HG02642 (cell line): ENCODE data around the gene PCDHA6.
"Not testable (repeated sequence)": the region's sequence is repeated elsewhere in the genome, so short reads cannot be mapped to it uniquely, and the experiment has no call there.

ENCODE experiments used
- ATAC-seq: cut with Tn5 transposase; IDR thresholded peaks from one replicate; pipeline ENCODE4 v1.9.1; 2021; ENCODE audit warnings: mild to moderate bottlenecking; ENCODE audit not compliant: unreplicated experiment, poor library complexity

Gene PCDHA6

DNA sequence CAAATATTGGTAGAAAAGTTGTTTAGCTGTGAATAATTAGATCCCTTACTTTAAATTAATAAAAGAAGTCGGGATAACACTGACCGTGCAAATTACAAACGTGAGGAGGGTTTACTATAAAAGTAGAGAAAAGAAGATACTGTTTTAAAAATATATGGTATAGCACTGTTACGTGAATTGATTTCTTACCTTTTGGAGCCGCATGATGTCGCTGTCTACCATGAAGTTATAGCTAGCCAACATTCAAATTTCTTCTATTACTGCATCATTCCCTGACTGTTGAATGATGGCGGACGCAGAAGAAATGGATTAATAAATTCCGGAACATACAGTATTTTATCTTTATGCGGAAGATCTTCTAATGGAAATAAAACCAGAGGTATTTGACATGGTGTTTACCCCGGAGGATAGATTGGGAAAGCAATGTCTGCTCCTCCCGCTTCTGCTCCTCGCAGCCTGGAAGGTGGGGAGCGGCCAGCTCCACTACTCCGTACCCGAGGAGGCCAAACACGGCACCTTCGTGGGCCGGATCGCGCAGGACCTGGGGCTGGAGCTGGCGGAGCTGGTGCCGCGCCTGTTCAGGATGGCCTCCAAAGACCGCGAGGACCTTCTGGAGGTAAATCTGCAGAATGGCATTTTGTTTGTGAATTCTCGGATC, at the start of gene PCDHA6:
TSS of gene PCDHA6 (plus strand) at position 257 of the 658 bp plus-strand sequence. CDS start at position 389, 132 bp downstream.
- no peak for ATAC-seq

GRCh38 chr5:140780512-140780911, 47.2 kb upstream of the PCDHA6 start:
- ATAC-seq, result no peak

GRCh38 chr5:140785905-140786686, 41.7 kb upstream of the PCDHA6 start, which contains the start of gene PCDHA1:
Gene PCDHA1, plus strand, starts transcription at chr5:140786140.
- no peak for ATAC-seq

DNA sequence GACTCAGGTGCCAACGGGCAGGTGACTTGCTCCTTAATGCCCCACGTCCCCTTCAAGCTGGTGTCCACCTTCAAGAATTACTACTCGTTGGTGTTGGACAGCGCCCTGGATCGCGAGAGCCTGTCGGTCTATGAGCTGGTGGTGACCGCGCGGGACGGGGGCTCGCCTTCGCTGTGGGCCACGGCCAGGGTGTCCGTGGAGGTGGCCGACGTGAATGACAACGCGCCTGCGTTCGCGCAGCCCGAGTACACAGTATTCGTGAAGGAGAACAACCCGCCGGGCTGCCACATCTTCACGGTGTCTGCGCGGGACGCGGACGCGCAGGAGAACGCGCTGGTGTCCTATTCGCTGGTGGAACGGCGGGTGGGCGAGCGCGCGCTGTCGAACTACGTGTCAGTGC, 40.3 kb upstream of the PCDHA6 start:
- ATAC-seq, result not testable (repeated sequence)

DNA sequence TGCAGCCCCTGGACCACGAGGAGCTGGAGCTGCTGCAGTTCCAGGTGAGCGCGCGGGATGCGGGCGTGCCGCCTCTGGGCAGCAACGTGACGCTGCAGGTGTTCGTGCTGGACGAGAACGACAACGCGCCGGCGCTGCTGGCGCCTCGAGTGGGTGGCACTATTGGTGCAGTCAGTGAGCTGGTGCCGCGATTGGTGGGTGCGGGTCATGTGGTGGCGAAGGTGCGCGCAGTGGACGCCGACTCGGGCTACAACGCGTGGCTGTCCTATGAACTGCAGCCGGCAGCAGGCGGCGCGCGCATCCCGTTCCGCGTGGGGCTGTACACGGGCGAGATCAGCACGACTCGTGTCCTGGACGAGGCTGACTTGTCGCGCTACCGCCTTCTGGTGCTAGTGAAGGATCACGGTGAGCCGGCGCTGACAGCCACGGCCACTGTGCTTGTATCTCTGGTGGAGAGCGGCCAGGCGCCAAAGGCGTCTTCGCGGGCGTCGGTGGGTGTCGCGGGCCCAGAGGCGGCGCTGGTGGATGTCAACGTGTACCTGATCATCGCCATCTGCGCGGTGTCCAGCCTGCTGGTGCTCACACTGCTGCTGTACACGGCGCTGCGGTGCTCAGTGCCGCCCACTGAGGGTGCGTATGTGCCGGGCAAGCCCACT, 39.8 kb upstream of the PCDHA6 start:
- not testable (repeated sequence) for ATAC-seq

GRCh38 chr5:140791089-140791488, 36.7 kb upstream of the PCDHA6 start:
- ATAC-seq, result no peak

- no peak for ATAC-seq
Observed at GRCh38 chr5:140794595-140795258, 33.0 kb upstream of the PCDHA6 start, which contains the start of gene PCDHA2. Gene PCDHA2, plus strand, starts transcription at chr5:140794852.

DNA sequence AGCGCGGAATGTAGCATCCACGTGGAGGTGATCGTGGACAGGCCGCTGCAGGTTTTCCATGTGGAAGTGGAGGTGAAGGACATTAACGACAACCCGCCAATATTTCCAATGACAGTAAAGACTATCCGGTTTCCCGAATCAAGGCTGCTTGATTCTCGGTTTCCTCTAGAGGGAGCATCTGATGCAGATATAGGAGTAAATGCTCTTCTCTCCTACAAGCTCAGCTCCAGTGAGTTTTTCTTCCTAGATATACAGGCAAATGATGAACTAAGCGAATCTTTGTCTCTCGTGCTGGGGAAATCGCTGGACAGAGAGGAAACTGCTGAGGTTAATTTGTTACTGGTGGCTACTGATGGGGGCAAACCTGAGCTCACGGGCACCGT, 32.5 kb upstream of the PCDHA6 start:
- ATAC-seq, result no peak

GRCh38 chr5:140796072-140796717, 31.6 kb upstream of the PCDHA6 start:
- not testable (repeated sequence) for ATAC-seq

DNA sequence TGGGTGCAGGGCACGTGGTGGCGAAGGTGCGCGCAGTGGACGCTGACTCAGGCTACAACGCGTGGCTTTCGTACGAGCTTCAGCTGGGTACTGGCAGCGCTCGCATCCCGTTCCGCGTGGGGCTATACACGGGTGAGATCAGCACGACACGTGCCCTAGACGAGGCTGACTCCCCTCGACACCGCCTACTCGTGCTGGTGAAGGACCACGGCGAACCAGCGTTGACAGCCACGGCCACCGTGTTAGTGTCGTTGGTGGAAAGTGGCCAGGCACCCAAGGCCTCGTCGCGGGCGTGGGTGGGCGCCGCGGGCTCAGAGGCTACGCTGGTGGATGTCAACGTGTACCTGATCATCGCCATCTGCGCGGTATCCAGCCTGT, 31.1 kb upstream of the PCDHA6 start:
- no peak for ATAC-seq

DNA sequence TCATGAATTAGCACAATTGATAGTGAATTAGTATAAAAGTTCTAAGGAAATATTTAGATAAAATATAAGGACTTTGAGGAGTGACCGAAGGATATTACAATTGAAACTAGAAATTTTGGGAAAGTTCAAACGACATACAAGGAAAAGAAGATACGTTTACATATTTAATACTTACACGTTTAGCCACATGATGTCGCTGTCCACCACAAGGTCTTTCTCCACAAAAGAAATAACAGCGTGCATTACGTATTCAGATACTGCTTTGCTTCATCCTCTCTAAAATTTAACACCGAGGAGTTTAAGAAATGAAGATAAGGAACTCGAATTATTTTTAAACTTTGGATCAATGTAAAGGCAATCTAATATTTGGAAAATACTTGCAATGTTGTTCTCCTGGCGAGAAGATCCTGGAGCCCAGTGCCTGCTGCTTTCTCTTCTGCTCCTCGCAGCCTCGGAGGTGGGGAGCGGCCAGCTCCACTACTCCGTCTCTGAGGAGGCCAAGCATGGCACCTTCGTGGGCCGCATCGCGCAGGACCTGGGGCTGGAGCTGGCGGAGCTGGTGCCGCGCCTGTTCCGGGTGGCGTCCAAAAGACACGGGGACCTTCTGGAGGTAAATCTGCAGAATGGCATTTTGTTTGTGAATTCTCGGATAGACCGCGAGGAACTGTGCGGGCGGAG, 26.8 kb upstream of the PCDHA6 start, which contains the start of gene PCDHA3:
TSS of gene PCDHA3 (plus strand) at position 242 of the 678 bp plus-strand sequence.
- no peak for ATAC-seq

DNA sequence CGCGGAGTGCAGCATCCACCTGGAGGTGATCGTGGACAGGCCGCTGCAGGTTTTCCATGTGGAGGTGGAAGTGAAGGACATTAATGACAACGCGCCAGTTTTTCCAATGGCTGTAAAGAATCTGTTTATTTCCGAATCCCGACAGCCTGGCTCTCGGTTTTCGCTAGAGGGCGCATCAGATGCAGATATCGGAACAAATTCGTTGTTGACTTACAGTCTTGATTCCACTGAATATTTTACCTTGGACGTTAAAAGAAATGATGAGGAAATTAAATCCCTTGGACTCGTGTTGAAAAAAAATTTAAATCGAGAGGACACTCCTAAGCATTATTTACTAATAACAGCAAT, 26.3 kb upstream of the PCDHA6 start:
- no peak for ATAC-seq

- not testable (repeated sequence) for ATAC-seq
Observed at GRCh38 chr5:140802381-140802780, 25.4 kb upstream of the PCDHA6 start.

- no peak for ATAC-seq
Observed at GRCh38 chr5:140802781-140803271, 24.9 kb upstream of the PCDHA6 start.

- ATAC-seq, result no peak
Observed at GRCh38 chr5:140806834-140807775, 20.7 kb upstream of the PCDHA6 start, which contains the start of gene PCDHA4. Gene PCDHA4, plus strand, starts transcription at chr5:140807068.

DNA sequence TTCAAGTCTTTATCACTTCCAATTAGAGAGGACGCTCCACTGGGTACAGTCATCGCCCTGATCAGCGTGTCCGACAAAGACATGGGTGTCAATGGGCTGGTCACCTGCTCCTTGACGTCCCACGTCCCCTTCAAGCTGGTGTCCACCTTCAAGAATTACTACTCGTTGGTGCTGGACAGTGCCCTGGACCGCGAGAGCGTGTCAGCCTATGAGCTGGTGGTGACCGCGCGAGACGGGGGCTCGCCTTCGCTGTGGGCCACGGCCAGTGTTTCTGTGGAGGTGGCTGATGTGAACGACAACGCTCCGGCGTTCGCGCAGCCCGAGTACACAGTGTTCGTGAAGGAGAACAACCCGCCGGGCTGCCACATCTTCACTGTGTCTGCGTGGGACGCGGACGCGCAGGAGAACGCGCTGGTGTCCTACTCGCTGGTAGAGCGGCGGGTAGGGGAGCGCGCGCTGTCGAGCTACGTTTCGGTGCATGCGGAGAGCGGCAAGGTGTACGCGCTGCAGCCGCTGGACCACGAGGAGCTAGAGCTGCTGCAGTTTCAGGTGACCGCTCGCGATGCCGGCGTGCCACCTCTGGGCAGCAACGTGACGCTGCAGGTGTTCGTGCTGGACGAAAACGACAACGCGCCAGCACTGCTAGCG, 19.4 kb upstream of the PCDHA6 start:
- not testable (repeated sequence) for ATAC-seq

DNA sequence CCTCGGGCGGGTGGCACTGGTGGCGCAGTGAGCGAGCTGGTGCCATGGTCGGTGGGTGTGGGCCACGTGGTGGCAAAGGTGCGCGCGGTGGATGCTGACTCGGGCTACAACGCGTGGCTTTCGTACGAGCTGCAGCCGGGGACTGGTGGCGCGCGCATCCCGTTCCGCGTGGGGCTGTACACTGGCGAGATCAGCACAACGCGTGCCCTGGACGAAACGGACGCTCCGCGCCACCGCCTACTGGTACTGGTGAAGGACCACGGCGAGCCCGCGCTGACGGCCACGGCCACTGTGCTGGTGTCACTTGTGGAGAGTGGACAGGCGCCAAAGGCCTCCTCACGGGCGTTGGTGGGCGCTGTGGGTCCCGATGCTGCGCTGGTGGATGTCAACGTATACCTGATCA, 18.9 kb upstream of the PCDHA6 start:
- ATAC-seq, result no peak
